ENCODE results near the gene FNDC3A. TPM values are rescaled to one million over a fixed set of nuclear protein-coding genes. Genes with fewer than 3 reads are reported as not detected.
A peak's percentile ranks its signal among the peaks of the same experiment; 100 is the strongest.

FNDC3A gene
- polyA plus RNA-seq, 1 of the 3 experiments (the other 2 are of a cell fraction): 27.7 TPM

- Histone ChIP-seq H3K9ac (no peak overlapping the region), H3K9me3 (peaks cover 6% of the 10 kb centered on the region), H3K4me2 (no peak overlapping the region), H3F3A (replicated peaks; ENCODE audit: insufficient read depth) (peaks cover 41% of the 10 kb centered on the region), H2AFZ (ENCODE audit: low read depth) (no peak overlapping the region), H3K79me2 (ENCODE audit: insufficient read depth) (peaks cover 90% of the 10 kb centered on the region), H4K20me1 (ENCODE audit: insufficient read depth) (no peaks in the 10 kb centered on the region; the same call in 1 of the 2 replicates), H3K4me1 (ENCODE audit: control insufficient read depth in 1 of 2, insufficient read depth in 2 of 2, low read depth in 1 of 2, low read length in 1 of 2) (no peaks in the 10 kb centered on the region), H3K4me3 (ENCODE audit: low read depth in 2 of 2, low read length in 1 of 2) (no peak overlapping the region), H3K27ac (ENCODE audit: low read depth in 2 of 2, low read length in 1 of 2) (peak overlapping the region in 1 of 2 experiments; percentile 52; a peak in 2 of 4 replicates), H3K9me2 (no peaks in the 10 kb centered on the region), H3K27me3 (ENCODE audit: insufficient read depth) (no peaks in the 10 kb centered on the region), H3K36me3 (replicated peaks in 1 of 2; ENCODE audit: control insufficient read depth in 1 of 2, insufficient read depth in 2 of 2, low read length in 1 of 2) (peaks cover 8 to 61% of the 10 kb centered on the region in 2 experiments)
- TF ChIP-seq NFIC (IDR thresholded peaks at IDR 0.05; ENCODE audit: borderline replicate concordance) (peak; percentile 12; the same call in 1 of the 2 replicates), EP300 (IDR thresholded peaks at IDR 0.05; ENCODE audit: borderline replicate concordance in 1 of 2, low read depth in 1 of 2, low read length in 1 of 2) (peak in 1 of 2 experiments; percentile 46; a peak in 1 of 4 replicates), TCF12 (IDR thresholded peaks at IDR 0.05) (no peak), PBX3 (IDR thresholded peaks at IDR 0.05) (0 out of 2 replicates have a peak, but pooled peaks have one; percentile 12), POLR2AphosphoS5 (IDR thresholded peaks at IDR 0.05; ENCODE audit: low read depth, low read length) (no peak), JUND (IDR thresholded peaks at IDR 0.05) (peak; percentile 48), FOSL2 (IDR thresholded peaks at IDR 0.05; ENCODE audit: borderline replicate concordance, low read depth) (peak; percentile 81), TEAD4 (IDR thresholded peaks at IDR 0.05; ENCODE audit: borderline replicate concordance, insufficient read depth) (0 out of 2 replicates have a peak, but pooled peaks have one; percentile 22)
- no peak for DNase-seq
- ChIA-PET CTCF (no interaction called here), POLR2A (no interaction called here)
Observed at GRCh38 chr13:49023431-49023830, 47.7 kb downstream of the FNDC3A start.

- Histone ChIP-seq H3K4me3 (ENCODE audit: low read depth in 2 of 2, low read length in 1 of 2) (no peak overlapping the region), H2AFZ (ENCODE audit: low read depth) (no peak overlapping the region), H3K4me1 (ENCODE audit: control insufficient read depth in 1 of 2, insufficient read depth in 2 of 2, low read depth in 1 of 2, low read length in 1 of 2) (no peaks in the 10 kb centered on the region), H3K79me2 (ENCODE audit: insufficient read depth) (peaks cover 88% of the 10 kb centered on the region), H3K27me3 (ENCODE audit: insufficient read depth) (no peaks in the 10 kb centered on the region), H3K27ac (ENCODE audit: low read depth in 2 of 2, low read length in 1 of 2) (no peak overlapping the region), H3K9me2 (no peaks in the 10 kb centered on the region), H3K9ac (no peak overlapping the region), H3K36me3 (replicated peaks in 1 of 2; ENCODE audit: control insufficient read depth in 1 of 2, insufficient read depth in 2 of 2, low read length in 1 of 2) (peaks cover 10 to 77% of the 10 kb centered on the region in 2 experiments), H3K9me3 (peaks cover 19% of the 10 kb centered on the region), H3F3A (replicated peaks; ENCODE audit: insufficient read depth) (peaks cover 34% of the 10 kb centered on the region), H4K20me1 (ENCODE audit: insufficient read depth) (no peaks in the 10 kb centered on the region; the same call in 1 of the 2 replicates), H3K4me2 (no peak overlapping the region)
- WGBS (ENCODE audit: low lambda C conversion rate): 63% methylated on average over 1 of the region's 1 CpG
- no peak for DNase-seq
- TF ChIP-seq USF2 (IDR thresholded peaks at IDR 0.05; ENCODE audit: borderline replicate concordance, low read depth, low read length) (no peak), FOSL2 (IDR thresholded peaks at IDR 0.05; ENCODE audit: borderline replicate concordance, low read depth) (no peak), TEAD4 (IDR thresholded peaks at IDR 0.05; ENCODE audit: borderline replicate concordance, insufficient read depth) (no peak), MXI1 (IDR thresholded peaks at IDR 0.05; ENCODE audit: low read depth, low read length) (no peak), PBX3 (IDR thresholded peaks at IDR 0.05) (no peak), RAD21 (IDR thresholded peaks at IDR 0.05; ENCODE audit: low read length) (no peak), EZH2phosphoT487 (IDR thresholded peaks at IDR 0.05; ENCODE audit: borderline replicate concordance, low read depth) (no peak), GABPA (IDR thresholded peaks at IDR 0.05; ENCODE audit: low read depth) (no peak), SMC3 (IDR thresholded peaks at IDR 0.05; ENCODE audit: low read depth, low read length) (no peak), TAF1 (IDR thresholded peaks at IDR 0.05; ENCODE audit: borderline replicate concordance, low read depth, low read length) (no peak), USF1 (IDR thresholded peaks at IDR 0.05; ENCODE audit: borderline replicate concordance, low read depth) (no peak), CHD2 (IDR thresholded peaks at IDR 0.05; ENCODE audit: low read length, partially characterized antibody) (no peak)
- POLR2A ChIA-PET: no interaction called here
- CTCF ChIA-PET: no interaction called here
Observed at GRCh38 chr13:49026851-49027250, 51.1 kb downstream of the FNDC3A start.

All from SK-N-SH (cell line).